ENCODE results near the gene PTRH1.

PTRH1 gene

GRCh38 chr9:127749090-127749787 is 33.8 kb upstream of the PTRH1 start:
- DNase-seq (ENCODE audit: low read depth) = no peak
- no peak for TF ChIP-seq CTCF (conservative IDR thresholded peaks at IDR 0.05; ENCODE audit: low read depth, low read length)
- no peak overlapping the region for H3K4me3 ChIP-seq (ENCODE audit: low read depth, low read length)

DNA sequence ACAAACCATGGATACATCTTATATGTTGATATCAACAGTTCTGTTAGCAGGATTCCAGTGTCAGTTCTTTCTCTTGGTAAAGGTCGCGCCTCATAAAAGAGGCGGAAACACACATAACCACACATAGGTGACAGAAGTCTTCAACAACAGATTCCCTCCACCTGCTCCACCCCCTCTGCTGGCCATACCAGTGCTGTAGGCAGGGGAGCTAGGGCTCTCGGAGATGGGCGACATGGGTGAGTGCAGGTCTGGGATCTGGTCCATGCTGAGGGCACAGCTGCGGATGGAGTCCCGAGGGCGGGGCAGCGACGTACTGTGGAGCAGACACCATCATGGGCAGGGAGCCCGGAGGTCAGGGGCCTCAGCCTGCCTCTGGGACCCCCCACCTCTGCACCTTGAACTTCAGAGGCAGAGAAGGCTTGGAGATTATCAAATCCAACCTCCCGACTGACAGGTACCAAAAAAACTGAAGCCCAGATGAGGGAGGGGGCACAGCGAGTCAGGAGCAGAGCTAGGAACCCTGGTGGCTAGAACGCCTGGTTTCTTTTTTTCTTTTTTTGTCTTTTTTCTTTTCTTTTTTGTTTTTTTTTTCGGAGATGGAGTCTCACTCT is 31.6 kb upstream of the PTRH1 start:
- H3K4me3 ChIP-seq (ENCODE audit: low read depth, low read length) = no peak overlapping the region
- no peak for DNase-seq (ENCODE audit: low read depth)
- peak; percentile 18 for TF ChIP-seq CTCF (conservative IDR thresholded peaks at IDR 0.05; ENCODE audit: low read depth, low read length)

DNA sequence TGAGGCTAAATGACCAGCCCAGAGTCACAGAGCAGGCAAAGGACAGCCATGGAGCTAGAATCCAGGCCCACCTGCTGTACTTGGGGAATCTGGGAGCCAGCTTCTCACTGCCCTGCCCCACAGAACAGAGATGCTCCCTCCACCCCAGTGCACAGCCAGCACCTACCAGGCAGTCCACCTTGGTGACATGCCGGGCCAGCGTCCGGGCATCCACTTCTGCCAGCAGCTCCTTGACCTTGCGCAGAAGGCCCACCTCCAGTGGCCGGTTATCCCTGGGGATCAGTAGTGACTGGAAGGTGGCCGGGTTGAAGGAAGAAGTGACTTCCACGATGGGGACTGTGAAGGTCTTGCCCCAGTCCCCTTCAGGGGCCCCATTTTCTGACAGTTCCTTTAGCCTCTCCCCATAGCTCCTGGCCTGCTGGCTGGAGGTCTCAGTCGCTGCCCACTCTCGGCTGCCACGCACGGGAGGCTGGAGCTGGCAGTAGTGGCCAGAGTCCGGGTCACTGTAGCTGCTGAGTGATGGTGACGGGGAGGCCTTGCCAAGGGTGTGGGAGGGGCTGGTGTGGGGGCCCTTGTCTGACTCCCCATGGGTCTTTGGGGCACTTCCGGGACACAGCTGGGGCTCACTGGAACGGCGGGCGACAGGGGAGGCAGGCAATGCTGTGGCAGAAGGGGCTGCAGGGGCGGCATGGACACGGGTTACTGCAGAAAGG is 29.1 kb upstream of the PTRH1 start:
- no peak for TF ChIP-seq CTCF (conservative IDR thresholded peaks at IDR 0.05; ENCODE audit: low read depth, low read length)

GRCh38 chr9:127742435-127743088 is 27.1 kb upstream of the PTRH1 start:
- TF ChIP-seq CTCF (conservative IDR thresholded peaks at IDR 0.05; ENCODE audit: low read depth, low read length) = no peak
- H3K4me3 ChIP-seq (ENCODE audit: low read depth, low read length) = no peak overlapping the region
- no peak for DNase-seq (ENCODE audit: low read depth)

More for the DNA sequence above, 29.1 kb upstream of the PTRH1 start:
- no peak overlapping the region for H3K4me3 ChIP-seq (ENCODE audit: low read depth, low read length)
- no peak for DNase-seq (ENCODE audit: low read depth)

GRCh38 chr9:127741831-127742434 is 26.5 kb upstream of the PTRH1 start:
- TF ChIP-seq CTCF (conservative IDR thresholded peaks at IDR 0.05; ENCODE audit: low read depth, low read length) = no peak
- no peak overlapping the region for H3K4me3 ChIP-seq (ENCODE audit: low read depth, low read length)
- no peak for DNase-seq (ENCODE audit: low read depth)

DNA sequence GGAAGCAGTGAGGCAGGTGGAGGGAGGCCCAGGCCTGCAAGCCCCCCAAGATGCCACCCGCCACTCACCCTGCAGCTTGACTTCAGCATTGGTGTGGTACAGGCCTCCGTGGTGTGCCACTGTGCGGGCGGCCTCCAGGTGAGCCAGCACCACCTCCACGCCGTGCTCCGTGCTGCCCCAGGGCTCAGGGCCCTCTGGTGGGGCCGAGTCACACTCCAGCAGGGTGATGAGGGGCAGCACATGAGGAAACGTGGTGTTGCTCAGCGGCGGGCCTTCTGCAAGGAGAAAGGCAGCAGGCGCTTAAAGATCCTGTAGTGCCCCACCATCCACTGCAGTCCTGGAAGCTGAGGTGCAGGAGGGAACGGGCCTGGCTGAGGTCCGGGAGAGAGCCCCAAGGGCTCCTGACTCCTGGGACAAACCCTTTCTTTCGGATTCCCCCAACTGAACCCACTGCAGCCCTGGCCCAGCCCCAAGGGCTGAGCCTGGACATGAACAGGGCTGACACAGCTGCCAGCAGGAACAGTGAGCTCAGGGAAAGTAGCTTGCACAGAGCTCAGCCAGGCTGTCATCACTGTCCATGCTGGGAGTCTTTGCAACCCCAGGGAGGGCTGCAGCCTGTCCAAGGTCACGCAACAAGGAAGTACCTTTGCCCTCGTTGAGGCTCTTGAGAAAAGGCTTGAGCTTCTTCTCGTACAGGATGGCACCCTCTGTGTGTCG is 24.3 kb upstream of the PTRH1 start:
- no peak overlapping the region for H3K4me3 ChIP-seq (ENCODE audit: low read depth, low read length)
- TF ChIP-seq CTCF (conservative IDR thresholded peaks at IDR 0.05; ENCODE audit: low read depth, low read length) = no peak
- peak; percentile 63 for DNase-seq (ENCODE audit: low read depth)
